GM13976 (cell line): ENCODE data around the gene RBPJL.

Experiments used
- DNase-seq: peaks from one replicate; pipeline ENCODE4 v3.0.0; 2012; ENCODE audit warnings: low spot score
- CTCF ChIP-seq: IDR thresholded peaks from 2 replicates; pipeline ENCODE4 v1.5.1; 2012; ENCODE audit warnings: borderline replicate concordance, mild to moderate bottlenecking; ENCODE audit not compliant: insufficient read depth; ENCODE audit errors: extremely low read depth, missing control alignments, control extremely low read depth
- in situ Hi-C: fragments of 300-500 bp; cut with MboI; formaldehyde crosslinking; loops from one replicate; pipeline ENCODE4 v1.12.0; 2022; ENCODE audit warnings: low sequenced_read_pairs, mixed read lengths, inconsistent platforms; ENCODE audit not compliant: unreplicated experiment

RBPJL gene

GRCh38 chr20:45291526-45291925, 15.1 kb upstream of the RBPJL start:
- DNase-seq: no peak
- in situ Hi-C loops: no loop called here
- no peak for TF ChIP-seq CTCF

GRCh38 chr20:45292343-45292742, 14.3 kb upstream of the RBPJL start:
- no peak for TF ChIP-seq CTCF
- in situ Hi-C loops: no loop called here
- DNase-seq: no peak

GRCh38 chr20:45293041-45294002, 13.3 kb upstream of the RBPJL start:
- in situ Hi-C loops: no loop called here
- TF ChIP-seq CTCF: peak; percentile 89
- DNase-seq: peak; percentile 86

- TF ChIP-seq CTCF: no peak
- in situ Hi-C loops: no loop called here
- DNase-seq: no peak
These were observed 12.7 kb upstream of the RBPJL start for GRCh38 chr20:45294003-45294368.

GRCh38 chr20:45294659-45295058, 12.0 kb upstream of the RBPJL start:
- TF ChIP-seq CTCF: no peak
- no peak for DNase-seq
- in situ Hi-C loops: no loop called here

- no peak for TF ChIP-seq CTCF
- in situ Hi-C loops: no loop called here
- no peak for DNase-seq
These were observed 8.7 kb upstream of the RBPJL start for GRCh38 chr20:45297786-45298497.
